ENCODE results near the gene VPS50.
A peak's percentile ranks its signal among the peaks of the same experiment; 100 is the strongest.

VPS50 gene

GRCh38 chr7:93231799-93232672 lies at the start of gene VPS50:
TSS of gene VPS50 (plus strand) at chr7:93232366. CDS start at chr7:93232468, 102 bp downstream.
- peak; percentile 94 for DNase-seq

DNA sequence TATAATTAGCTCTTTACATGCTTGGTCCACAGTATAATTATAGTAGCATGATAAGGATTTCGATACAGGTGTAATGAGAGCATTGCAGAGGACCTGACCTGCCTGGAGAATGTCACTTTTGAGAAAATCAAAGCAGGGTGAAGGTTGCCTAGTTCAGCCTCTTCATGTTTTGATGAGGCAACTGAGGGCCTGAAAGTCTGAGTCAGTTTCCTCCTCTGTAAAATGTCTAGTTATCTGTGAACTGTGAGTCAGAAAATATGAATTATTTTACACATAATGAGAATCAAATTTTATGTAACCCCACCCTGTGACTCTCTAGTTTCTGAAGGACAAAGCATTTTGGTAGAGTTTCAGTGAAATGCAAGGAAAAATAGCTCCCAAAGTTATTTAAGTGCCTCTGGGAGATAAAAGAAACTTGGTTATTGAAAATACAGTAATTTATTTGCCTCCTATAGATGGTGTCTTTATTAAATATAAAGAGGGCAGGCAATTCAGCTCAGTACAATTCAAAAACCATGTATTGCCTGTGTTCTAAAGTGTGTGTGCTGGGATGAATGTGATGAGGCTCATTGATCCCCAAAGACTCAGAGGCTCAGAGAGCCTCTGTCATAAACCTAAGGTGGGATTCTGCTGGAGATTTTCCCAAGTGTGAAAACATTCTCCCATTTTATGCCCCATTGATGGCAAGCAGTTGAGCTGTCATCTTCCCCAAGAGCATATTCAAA lies 46.7 kb upstream of the VPS50 start:
- DNase-seq, result peak in 1 of 2 donors; percentile 34

GRCh38 chr7:93188870-93189634 lies 43.1 kb upstream of the VPS50 start:
- DNase-seq, result peak in 1 of 2 donors; percentile 36

DNA sequence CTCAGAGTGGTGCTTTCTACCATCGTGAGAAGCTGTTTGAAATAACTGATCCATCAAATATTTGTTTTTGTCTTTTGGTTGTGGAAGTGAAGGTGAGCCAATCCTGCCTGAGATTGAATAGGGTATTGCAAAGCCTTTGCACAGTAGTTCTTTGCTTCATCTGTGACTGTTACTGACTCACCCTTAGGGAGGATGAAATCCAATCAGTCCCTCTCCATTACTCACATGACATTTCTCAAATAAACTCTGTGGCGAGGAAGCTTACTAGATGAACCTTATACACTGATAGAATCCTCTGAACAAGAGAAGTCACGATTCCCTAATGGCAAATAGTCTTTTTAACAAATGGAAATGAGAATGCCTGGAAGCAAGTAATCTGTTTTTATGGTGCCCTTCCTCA lies 37.8 kb upstream of the VPS50 start:
- DNase-seq, result peak; percentile 35 to 40

DNA sequence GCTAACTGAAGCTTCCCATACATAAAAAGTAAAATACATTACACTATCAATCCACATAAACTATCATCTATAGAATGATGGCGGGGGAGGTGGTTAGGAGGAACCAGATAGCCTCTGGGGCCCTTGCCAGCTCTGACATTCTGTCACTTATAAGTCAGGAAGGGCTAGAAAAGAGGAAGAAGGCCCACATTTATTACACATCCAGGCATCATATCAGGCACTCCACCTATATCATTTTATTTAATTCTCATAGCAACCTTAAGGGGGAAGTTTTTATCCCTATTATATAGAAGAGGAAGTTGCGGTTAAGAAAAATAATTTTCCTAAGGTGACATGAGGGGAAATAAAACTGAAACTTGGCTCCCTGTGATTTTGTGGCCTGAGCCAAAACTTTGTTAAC lies 35.8 kb upstream of the VPS50 start:
- peak; percentile 31 to 37 for DNase-seq

DNA sequence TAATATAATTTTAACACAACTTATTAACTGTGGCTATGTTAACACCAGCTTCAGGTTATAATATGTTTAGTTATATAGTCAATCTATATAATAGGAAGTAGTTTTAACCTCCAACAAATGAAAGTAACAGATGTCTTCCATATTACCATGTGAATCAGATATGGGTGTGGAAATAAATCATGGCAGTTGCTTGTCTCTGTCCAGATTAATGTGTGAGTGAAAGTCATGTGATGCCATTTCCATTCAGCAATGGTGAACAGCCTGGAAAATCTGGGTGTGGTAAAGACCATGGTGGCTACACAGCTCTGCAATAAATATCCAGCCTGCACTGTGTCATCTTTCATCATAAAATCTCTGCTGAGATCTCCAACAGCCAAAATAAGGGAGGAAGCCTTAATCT lies 33.7 kb upstream of the VPS50 start:
- DNase-seq, result no peak

DNA sequence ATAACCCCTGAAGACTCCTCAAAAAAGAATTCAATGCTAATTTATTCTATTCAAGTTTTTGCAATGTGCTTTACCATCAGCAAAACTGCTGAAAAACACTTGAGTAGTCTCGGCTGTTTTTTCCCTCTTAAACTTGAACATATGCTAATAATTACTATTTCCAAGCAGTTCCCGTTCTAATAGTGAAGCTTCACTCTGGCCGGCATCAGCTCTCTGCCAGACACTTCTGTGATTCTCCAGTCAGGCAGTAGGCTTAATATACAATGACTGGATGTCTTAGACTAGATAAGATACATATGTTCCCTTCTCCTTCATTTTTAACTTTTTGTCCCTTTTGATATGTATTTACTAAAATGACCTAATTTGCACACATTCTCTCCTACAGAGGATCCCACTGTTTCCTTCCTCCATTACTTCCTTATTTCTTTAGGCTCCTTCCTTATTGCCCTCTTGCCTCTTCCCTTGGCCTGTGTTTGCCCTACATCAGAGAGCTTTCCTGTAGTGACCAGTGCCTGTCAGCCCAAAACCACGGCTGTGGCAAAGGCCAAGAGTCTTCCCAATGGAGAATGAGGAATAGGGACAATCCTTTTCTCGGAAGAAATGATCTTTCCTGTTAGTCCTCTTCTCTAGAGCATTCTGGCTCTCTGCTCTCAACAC lies 29.4 kb upstream of the VPS50 start:
- DNase-seq, result peak; percentile 56 to 57

GRCh38 chr7:93203496-93203895 lies 28.7 kb upstream of the VPS50 start:
- DNase-seq, result no peak

GRCh38 chr7:93205046-93205445 lies 27.1 kb upstream of the VPS50 start:
- no peak for DNase-seq

- no peak for DNase-seq
Measured at GRCh38 chr7:93211228-93211818, 20.8 kb upstream of the VPS50 start.

GRCh38 chr7:93212881-93213280 lies 19.3 kb upstream of the VPS50 start:
- DNase-seq, result no peak

- DNase-seq, result peak; percentile 31 to 47
Measured at GRCh38 chr7:93218997-93219827, 13.0 kb upstream of the VPS50 start.

GRCh38 chr7:93219868-93220267 lies 12.3 kb upstream of the VPS50 start:
- no peak for DNase-seq

GRCh38 chr7:93226310-93226709 lies 5.9 kb upstream of the VPS50 start, which contains the start of gene HEPACAM2:
TSS of gene HEPACAM2 (minus strand) at chr7:93226469.
- no peak for DNase-seq

GRCh38 chr7:93228302-93228701 lies 3.9 kb upstream of the VPS50 start:
- DNase-seq, result peak; percentile 45 to 78

GRCh38 chr7:93231259-93231658 lies 907 bp upstream of the VPS50 start:
- DNase-seq, result peak; percentile 54 to 64

- DNase-seq, result peak in 1 of 2 donors; percentile 11
Measured at GRCh38 chr7:93232673-93233018, 480 bp downstream of the VPS50 start.

DNA sequence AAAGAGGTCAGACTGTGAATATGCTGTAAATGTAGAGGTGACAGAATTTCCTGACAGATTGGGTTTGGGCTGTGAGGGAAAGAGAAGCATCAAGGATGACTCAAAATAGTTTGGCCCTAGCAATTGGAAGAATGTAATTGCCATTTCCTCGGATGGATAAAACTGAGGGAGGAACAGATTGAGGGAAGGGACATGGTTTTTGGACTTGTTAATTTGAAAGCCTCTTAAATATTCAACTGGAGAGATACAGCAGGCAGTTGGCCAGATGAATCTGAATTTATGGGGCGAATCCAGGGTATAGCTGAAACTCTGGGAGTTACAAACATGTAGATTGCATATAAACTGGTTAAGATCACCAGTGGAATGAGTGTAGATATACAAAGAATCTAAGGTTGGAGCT lies 3.4 kb downstream of the VPS50 start:
- DNase-seq, result no peak

DNA sequence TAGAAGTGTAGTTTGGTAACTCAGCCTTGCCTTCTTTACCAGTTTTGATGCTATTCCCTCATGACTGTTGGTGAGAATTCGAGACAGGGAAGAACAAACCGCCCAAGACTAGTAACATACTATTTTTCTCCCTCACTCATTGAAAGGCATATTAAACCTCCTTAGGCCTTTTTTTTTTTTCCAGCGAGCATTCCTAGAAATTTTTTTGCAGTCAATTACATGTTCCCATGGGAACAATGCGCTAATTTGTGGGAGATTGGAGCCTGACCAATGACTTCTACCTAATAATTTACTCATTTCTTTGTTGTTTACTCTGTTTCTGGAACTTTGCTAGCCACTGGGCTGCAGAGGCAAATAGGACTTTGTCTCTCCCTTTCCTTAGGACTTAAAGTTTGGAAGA lies 6.0 kb downstream of the VPS50 start:
- DNase-seq, result no peak

GRCh38 chr7:93238748-93239147 lies 6.6 kb downstream of the VPS50 start:
- no peak for DNase-seq

- DNase-seq, result no peak
Measured at GRCh38 chr7:93239824-93240223, 7.7 kb downstream of the VPS50 start.
